GM23338 (cell line): ENCODE data around the gene CSTPP1. TPM values are rescaled to one million over a fixed set of nuclear protein-coding genes. Genes with fewer than 3 reads are reported as not detected.

Source experiments
- ATAC-seq: fragments of 200-7000 bp; cut with Tn5 transposase; 3 replicates; pipeline ENCODE4 v1.9.1; 2020
- DNase-seq: peaks from one replicate; pipeline ENCODE4 v3.0.0-alpha.2; 2015; ENCODE audit warnings: low spot score
- H2AFZ ChIP-seq: fragments of 200-600 bp; sonication (generic); 2 replicates; pipeline ENCODE4 v1.8.0; 2016; ENCODE audit warnings: antibody characterized with exemption, mild to moderate bottlenecking, moderate library complexity
- H3F3A ChIP-seq: fragments of 200-600 bp; sonication (generic); replicated peaks from 2 replicates; pipeline ENCODE4 v1.8.0; 2017; ENCODE audit warnings: antibody characterized with exemption, mixed run types, low read depth
- H3K27ac ChIP-seq: fragments of 200-600 bp; sonication (generic); 2 replicates; pipeline ENCODE4 v1.6.1; 2016; ENCODE audit warnings: low read depth
- H3K27me3 ChIP-seq: fragments of 200-600 bp; sonication (generic); 2 replicates; pipeline ENCODE4 v1.8.0; 2016; ENCODE audit warnings: mild to moderate bottlenecking, mixed run types, moderate library complexity; ENCODE audit not compliant: insufficient read depth
- H3K36me3 ChIP-seq: fragments of 200-600 bp; sonication (generic); 2 replicates; pipeline ENCODE4 v1.8.0; 2016; ENCODE audit warnings: mild to moderate bottlenecking; ENCODE audit not compliant: insufficient read depth
- H3K4me1 ChIP-seq: fragments of 200-600 bp; sonication (generic); 2 replicates; pipeline ENCODE4 v1.8.0; 2016; ENCODE audit warnings: mild to moderate bottlenecking, moderate library complexity; ENCODE audit not compliant: insufficient read depth
- H3K4me2 ChIP-seq: fragments of 200-600 bp; sonication (generic); 2 replicates; pipeline ENCODE4 v1.7.1; 2017; ENCODE audit warnings: mixed run types
- H3K4me3 ChIP-seq: fragments of 200-600 bp; sonication (generic); 2 replicates; pipeline ENCODE4 v1.6.1; 2016; ENCODE audit warnings: mixed run types
- H3K79me2 ChIP-seq: fragments of 200-600 bp; sonication (generic); replicated peaks from 2 replicates; pipeline ENCODE4 v1.8.0; 2017; ENCODE audit warnings: mild to moderate bottlenecking; ENCODE audit not compliant: insufficient read depth
- H3K9me2 ChIP-seq: fragments of 200-600 bp; sonication (generic); 2 replicates; pipeline ENCODE4 v1.8.0; 2017; ENCODE audit not compliant: insufficient read depth
- H4K20me1 ChIP-seq: fragments of 200-600 bp; sonication (generic); replicated peaks from 2 replicates; pipeline ENCODE4 v1.8.0; 2017; ENCODE audit warnings: mild to moderate bottlenecking; ENCODE audit not compliant: insufficient read depth
- H3K27ac Mint-ChIP-seq: 2 replicates; pipeline ENCODE4 v1.8.0; 2020; ENCODE audit warnings: inconsistent platforms, mild to moderate bottlenecking, moderate library complexity, mixed read lengths
- H3K27me3 Mint-ChIP-seq: 3 replicates; pipeline ENCODE4 v1.8.0; 2022; ENCODE audit warnings: low read depth, mild to moderate bottlenecking, moderate library complexity, mixed read lengths, inconsistent platforms; ENCODE audit not compliant: insufficient read depth, poor library complexity
- H3K36me3 Mint-ChIP-seq: 3 replicates; pipeline ENCODE4 v1.8.0; 2021; ENCODE audit warnings: low read depth, mild to moderate bottlenecking, inconsistent platforms, moderate library complexity, mixed read lengths
- H3K4me1 Mint-ChIP-seq: 3 replicates; pipeline ENCODE4 v1.8.0; 2020; ENCODE audit warnings: mild to moderate bottlenecking, inconsistent platforms, mixed read lengths
- H3K4me3 Mint-ChIP-seq: 3 replicates; pipeline ENCODE4 v1.8.0; 2021; ENCODE audit warnings: moderate library complexity, mild to moderate bottlenecking, inconsistent platforms, mixed read lengths
- H3K9me3 Mint-ChIP-seq: 3 replicates; pipeline ENCODE4 v1.8.0; 2020; ENCODE audit warnings: moderate library complexity, mild to moderate bottlenecking, inconsistent platforms, mixed read lengths
- CREB1 ChIP-seq: fragments of 250-450 bp; sonication (Bioruptor Pico); IDR thresholded peaks from 2 replicates; pipeline ENCODE4 v1.5.0; 2020; ENCODE audit warnings: low read depth, mild to moderate bottlenecking, moderate library complexity
- CTCF ChIP-seq, 2 experiments: fragments of 200-600 bp in 1 of 2; sonication (generic) in 1 of 2; conservative IDR thresholded peaks; 2 replicates each; pipeline versions ENCODE4 v1.5.1 to v1.6.1; 2016 to 2017; ENCODE audit warnings: antibody characterized with exemption in 2 of 2, low read depth in 2 of 2, mild to moderate bottlenecking in 2 of 2, moderate library complexity in 1 of 2
- EZH2 ChIP-seq: fragments of 200-600 bp; sonication (generic); IDR thresholded peaks from one replicate; pipeline ENCODE4 v1.8.0; 2017; ENCODE audit warnings: antibody characterized with exemption, mild to moderate bottlenecking, low read depth; ENCODE audit not compliant: unreplicated experiment
- EZH2phosphoT487 ChIP-seq: fragments of 200-600 bp; sonication (generic); IDR thresholded peaks from one replicate; pipeline ENCODE4 v1.8.1; 2018; ENCODE audit warnings: antibody characterized with exemption; ENCODE audit not compliant: unreplicated experiment
- JUNB ChIP-seq: IDR thresholded peaks from one replicate; pipeline ENCODE4 v1.6.1; 2016; ENCODE audit warnings: antibody characterized with exemption; ENCODE audit not compliant: unreplicated experiment
- POLR2AphosphoS5 ChIP-seq: IDR thresholded peaks from 2 replicates; pipeline ENCODE4 v1.6.1; 2016; ENCODE audit warnings: antibody characterized with exemption, low read depth
- STAT1 ChIP-seq: IDR thresholded peaks from one replicate; pipeline ENCODE4 v1.6.1; 2016; ENCODE audit warnings: antibody characterized with exemption; ENCODE audit not compliant: unreplicated experiment
- ZNF114 ChIP-seq: fragments of 250-450 bp; sonication (Bioruptor Pico); IDR thresholded peaks from 2 replicates; pipeline ENCODE4 v1.5.0; 2020; ENCODE audit warnings: mild to moderate bottlenecking, moderate library complexity
- polyA plus RNA-seq: library from polyadenylated mRNA; unstranded; fragments of >200 nt; fragmentation: Nextera tagmentation; extraction: Ambion mirVana; gene quantifications from 2 replicates; pipeline ENCODE4 v1.2.1, GENCODE V29; 2016
- total RNA-seq: library from RNA; depleted of rRNA; stranded (reverse); fragments of >200 nt; shearing (Covaris generic); gene quantifications from 2 replicates; pipeline ENCODE4 v1.2.3, GENCODE V29; 2014
- TF ChIP-seq, protein P1 (sequence below): IDR thresholded peaks from 2 replicates; pipeline ENCODE4 v1.6.1; 2016; ENCODE audit warnings: antibody characterized with exemption
- TF ChIP-seq, protein P2 (sequence below): IDR thresholded peaks from one replicate; pipeline ENCODE4 v1.6.1; 2018; ENCODE audit warnings: antibody characterized with exemption; ENCODE audit not compliant: unreplicated experiment

CSTPP1 gene
- total and polyA plus RNA-seq, 2 experiments from 2014 or later = 23.5 to 42.6 TPM

GRCh38 chr11:47052576-47052975, 116.0 kb downstream of the CSTPP1 start:
- Histone ChIP-seq H3K27ac (no peak overlapping the region), H2AFZ (no peak overlapping the region), H3K4me2 (no peak overlapping the region), H4K20me1 (no peaks in the 10 kb centered on the region), H3K79me2 (no peaks in the 10 kb centered on the region), H3K9me2 (no peaks in the 10 kb centered on the region), H3K4me1 (peaks cover 17% of the 10 kb centered on the region), H3K36me3 (no peaks in the 10 kb centered on the region), H3F3A (no peaks in the 10 kb centered on the region), H3K27me3 (no peaks in the 10 kb centered on the region), H3K4me3 (no peak overlapping the region)
- DNase-seq (no peak), ATAC-seq (no peak)
- H3K4me1 Mint-ChIP-seq = peaks cover 21% of the 10 kb centered on the region
- no peaks in the 10 kb centered on the region for H3K27me3 Mint-ChIP-seq
- H3K27ac Mint-ChIP-seq = no peak overlapping the region
- TF ChIP-seq EZH2 (no peak), ZNF114 (CRISPR knock-in tag) (no peak), JUNB (no peak), CTCF (conservative IDR thresholded peaks at IDR 0.05; ENCODE audit: low read depth in 2 of 2) (no peak), EZH2phosphoT487 (no peak), CREB1 (CRISPR knock-in tag) (no peak), POLR2AphosphoS5 (no peak)
- TF ChIP-seq, protein P1, sequence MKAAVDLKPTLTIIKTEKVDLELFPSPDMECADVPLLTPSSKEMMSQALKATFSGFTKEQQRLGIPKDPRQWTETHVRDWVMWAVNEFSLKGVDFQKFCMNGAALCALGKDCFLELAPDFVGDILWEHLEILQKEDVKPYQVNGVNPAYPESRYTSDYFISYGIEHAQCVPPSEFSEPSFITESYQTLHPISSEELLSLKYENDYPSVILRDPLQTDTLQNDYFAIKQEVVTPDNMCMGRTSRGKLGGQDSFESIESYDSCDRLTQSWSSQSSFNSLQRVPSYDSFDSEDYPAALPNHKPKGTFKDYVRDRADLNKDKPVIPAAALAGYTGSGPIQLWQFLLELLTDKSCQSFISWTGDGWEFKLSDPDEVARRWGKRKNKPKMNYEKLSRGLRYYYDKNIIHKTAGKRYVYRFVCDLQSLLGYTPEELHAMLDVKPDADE = no peak
- H3K4me3 Mint-ChIP-seq = no peak overlapping the region
- peaks cover 5% of the 10 kb centered on the region; the same call in 2 of the 3 replicates for H3K36me3 Mint-ChIP-seq
- peaks cover 3% of the 10 kb centered on the region for H3K9me3 Mint-ChIP-seq

GRCh38 chr11:47055534-47055933, 119.0 kb downstream of the CSTPP1 start:
- ATAC-seq = no peak
- H3K4me3 ChIP-seq = no peak overlapping the region
- TF ChIP-seq ZNF114 (CRISPR knock-in tag) = no peak
- TF ChIP-seq, protein P2, sequence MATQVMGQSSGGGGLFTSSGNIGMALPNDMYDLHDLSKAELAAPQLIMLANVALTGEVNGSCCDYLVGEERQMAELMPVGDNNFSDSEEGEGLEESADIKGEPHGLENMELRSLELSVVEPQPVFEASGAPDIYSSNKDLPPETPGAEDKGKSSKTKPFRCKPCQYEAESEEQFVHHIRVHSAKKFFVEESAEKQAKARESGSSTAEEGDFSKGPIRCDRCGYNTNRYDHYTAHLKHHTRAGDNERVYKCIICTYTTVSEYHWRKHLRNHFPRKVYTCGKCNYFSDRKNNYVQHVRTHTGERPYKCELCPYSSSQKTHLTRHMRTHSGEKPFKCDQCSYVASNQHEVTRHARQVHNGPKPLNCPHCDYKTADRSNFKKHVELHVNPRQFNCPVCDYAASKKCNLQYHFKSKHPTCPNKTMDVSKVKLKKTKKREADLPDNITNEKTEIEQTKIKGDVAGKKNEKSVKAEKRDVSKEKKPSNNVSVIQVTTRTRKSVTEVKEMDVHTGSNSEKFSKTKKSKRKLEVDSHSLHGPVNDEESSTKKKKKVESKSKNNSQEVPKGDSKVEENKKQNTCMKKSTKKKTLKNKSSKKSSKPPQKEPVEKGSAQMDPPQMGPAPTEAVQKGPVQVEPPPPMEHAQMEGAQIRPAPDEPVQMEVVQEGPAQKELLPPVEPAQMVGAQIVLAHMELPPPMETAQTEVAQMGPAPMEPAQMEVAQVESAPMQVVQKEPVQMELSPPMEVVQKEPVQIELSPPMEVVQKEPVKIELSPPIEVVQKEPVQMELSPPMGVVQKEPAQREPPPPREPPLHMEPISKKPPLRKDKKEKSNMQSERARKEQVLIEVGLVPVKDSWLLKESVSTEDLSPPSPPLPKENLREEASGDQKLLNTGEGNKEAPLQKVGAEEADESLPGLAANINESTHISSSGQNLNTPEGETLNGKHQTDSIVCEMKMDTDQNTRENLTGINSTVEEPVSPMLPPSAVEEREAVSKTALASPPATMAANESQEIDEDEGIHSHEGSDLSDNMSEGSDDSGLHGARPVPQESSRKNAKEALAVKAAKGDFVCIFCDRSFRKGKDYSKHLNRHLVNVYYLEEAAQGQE = no peak
- no peak for TF ChIP-seq CTCF (conservative IDR thresholded peaks at IDR 0.05; ENCODE audit: low read depth in 2 of 2)
- TF ChIP-seq JUNB = no peak
- no peak for TF ChIP-seq STAT1
- no peak for TF ChIP-seq EZH2phosphoT487
- Mint-ChIP-seq H3K36me3 (peaks cover 11% of the 10 kb centered on the region), H3K27me3 (no peaks in the 10 kb centered on the region), H3K4me3 (no peak overlapping the region), H3K4me1 (peaks cover 24% of the 10 kb centered on the region), H3K9me3 (peaks cover 4% of the 10 kb centered on the region), H3K27ac (no peak overlapping the region)
- no peaks in the 10 kb centered on the region for H3K27me3 ChIP-seq
- H3K4me2 ChIP-seq = no peak overlapping the region
- H3K9me2 ChIP-seq = no peaks in the 10 kb centered on the region
- no peaks in the 10 kb centered on the region for H4K20me1 ChIP-seq
- DNase-seq = no peak
- H3F3A ChIP-seq = no peaks in the 10 kb centered on the region
- no peak overlapping the region for H3K27ac ChIP-seq
- H3K4me1 ChIP-seq = peaks cover 22% of the 10 kb centered on the region
- no peaks in the 10 kb centered on the region for H3K36me3 ChIP-seq
- H2AFZ ChIP-seq = no peak overlapping the region
- H3K79me2 ChIP-seq = no peaks in the 10 kb centered on the region
